GOT3 (cell line): ENCODE data around the gene C20orf144.

Experiments
- DNase-seq: peaks from one replicate; lab custom pipeline; 2025; ENCODE audit warnings: mixed read lengths; lab: John Stamatoyannopoulos, UW

C20orf144 gene

GRCh38 chr20:33650111-33650752 is 11.9 kb upstream of the C20orf144 start:
- no peak for DNase-seq

DNA sequence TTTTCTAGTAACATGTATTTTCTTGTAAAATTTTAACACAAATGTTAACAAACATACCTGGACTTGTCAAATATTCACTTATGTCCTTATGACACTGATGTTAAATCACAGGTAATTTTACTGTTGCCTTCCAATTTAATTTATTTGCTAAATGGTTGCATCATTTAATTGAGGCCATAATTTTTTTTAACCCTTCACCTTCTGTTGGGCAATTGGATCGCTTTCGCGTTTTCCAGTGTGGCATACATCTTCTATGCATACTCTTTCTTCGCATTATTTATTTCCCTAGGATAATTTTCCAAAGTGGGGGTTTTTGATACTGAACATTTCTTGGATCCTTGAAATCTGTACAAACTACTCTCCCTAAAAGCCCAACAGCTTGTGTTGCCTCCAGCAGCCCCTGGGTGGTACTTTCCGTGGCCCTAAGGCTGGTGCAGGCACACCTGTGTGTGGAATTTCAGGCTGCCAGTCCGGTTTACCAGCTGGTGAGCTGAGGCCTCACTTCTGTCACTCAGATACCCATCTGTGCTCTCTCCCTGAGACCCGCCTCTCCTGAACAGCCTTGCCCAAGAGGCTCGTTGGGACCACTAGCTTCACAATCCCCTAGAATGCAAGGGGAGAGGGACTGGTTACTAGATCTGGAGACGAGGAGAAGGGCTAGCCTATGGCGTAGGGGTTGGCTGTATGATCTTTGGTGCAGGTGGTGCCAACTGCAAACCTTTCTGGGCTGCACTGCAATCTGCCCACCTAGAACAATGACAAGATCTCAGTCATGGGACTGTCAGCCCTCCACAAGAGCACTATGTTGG is 11.2 kb upstream of the C20orf144 start:
- DNase-seq: no peak

DNA sequence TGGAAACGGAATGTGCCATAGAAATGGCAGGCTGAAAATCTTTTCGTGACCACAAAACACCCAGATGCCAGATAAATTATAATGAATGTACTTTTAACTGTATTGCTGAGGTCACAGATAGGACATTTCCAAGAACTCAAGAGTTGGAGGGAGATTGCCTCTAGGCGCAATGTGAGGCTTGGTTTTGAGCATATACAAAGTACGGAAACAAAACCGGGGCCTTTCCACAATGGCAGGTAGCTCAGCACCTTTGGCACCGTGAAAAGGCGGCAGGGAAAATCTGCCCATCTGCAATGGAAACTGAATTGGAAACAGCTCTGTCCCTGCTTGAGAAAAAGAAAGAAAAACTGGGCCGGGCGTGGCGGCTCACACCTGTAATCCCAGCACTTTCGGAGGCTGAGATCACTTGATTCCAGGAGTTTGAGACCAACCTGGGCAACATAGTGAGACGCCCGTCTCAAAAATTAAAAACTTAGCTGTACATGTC is 10.5 kb upstream of the C20orf144 start:
- DNase-seq: no peak

DNA sequence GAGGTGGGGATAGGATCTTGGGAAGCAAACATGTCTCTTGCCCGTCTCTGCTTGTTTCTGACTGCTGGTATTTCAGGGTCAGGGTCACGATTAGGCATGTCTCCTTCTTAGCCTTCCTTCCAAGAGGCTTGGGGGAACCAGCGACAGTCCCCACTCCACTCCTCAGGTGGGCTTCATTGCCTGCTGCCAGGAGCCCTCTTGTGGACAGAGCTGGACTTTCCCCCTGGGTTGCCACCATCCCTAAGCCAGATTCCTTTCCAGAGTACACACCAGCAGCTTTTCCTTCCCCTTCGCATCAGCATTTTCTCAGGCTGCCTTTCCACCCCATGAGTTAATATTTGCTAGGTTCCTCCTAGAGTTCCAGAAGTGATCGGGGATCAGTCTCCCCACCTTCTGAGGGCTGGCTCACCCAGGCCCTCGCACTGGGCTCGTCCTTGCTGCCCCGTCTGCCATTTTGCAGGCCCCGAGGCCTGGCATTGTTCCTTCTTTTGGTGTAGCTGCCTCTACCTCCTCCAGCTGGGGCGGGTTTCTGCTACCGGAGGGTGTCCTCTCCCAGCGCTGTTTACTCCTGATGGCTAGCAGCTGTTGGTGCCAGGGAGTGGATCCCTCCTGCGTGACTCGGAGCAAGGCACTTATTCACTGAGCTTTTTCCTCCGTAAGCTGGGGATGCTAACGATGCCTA is 8.8 kb upstream of the C20orf144 start:
- no peak for DNase-seq

DNA sequence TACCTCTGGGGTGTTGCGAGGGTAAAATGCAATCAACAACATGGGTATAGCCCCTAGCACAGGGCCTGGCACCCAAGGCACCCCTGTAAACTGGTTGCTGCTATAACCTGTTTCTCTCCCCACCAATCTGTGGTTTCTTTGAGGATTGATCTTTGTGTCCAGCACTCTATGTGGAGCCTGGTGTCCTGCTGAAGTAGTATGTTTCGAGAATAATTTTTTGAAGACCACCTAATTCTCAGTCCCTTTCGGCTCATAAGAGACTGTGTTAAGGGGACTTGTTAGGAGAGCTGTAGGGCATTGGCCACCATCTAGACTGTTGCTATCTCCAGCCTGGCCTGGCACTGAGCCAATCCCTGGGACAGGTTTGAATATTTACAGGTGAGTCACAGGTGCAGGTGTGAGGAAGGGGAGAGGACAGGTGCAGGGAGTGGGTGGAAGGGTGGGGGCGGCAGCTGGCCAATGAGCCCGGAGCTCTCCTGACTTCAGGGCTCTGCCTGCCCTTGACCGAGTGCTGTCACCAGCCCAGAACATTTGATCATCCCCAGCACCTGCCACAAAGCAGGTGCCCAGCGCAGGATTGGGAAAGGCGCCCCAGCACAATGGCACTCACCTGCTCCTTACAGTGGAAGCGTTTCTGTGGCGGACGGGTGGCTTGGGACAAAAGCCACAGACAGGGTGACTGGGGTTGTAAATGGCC is 8.1 kb upstream of the C20orf144 start:
- no peak for DNase-seq

DNA sequence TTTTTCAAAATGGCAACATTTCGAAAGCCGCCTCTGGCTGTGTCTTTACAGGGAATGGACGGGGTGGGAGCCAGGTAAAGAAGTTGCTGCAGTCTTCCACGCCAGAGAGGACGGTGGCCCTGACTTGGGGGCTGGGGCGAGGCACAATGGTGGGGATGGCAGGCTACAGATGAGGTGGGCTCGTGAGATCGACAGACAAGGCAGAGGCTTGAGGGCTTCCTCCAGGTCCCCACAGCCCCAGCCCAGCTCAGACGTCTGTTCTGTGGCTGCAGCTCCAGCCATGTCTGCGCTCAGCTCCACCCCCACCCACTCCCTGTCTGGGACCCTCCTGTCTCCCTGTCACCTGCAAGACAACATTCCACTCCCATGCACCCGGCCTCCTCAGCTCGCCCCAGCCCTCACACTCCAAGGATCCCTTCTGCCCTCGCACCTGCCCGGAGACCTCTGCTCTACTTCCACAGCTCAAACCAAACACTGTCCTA is 7.4 kb upstream of the C20orf144 start:
- no peak for DNase-seq

GRCh38 chr20:33655164-33655563 is 7.0 kb upstream of the C20orf144 start:
- DNase-seq: no peak

GRCh38 chr20:33656010-33656782 is 5.9 kb upstream of the C20orf144 start:
- no peak for DNase-seq

GRCh38 chr20:33656783-33657703 is 5.1 kb upstream of the C20orf144 start:
- no peak for DNase-seq

GRCh38 chr20:33657704-33658095 is 4.4 kb upstream of the C20orf144 start:
- no peak for DNase-seq

DNA sequence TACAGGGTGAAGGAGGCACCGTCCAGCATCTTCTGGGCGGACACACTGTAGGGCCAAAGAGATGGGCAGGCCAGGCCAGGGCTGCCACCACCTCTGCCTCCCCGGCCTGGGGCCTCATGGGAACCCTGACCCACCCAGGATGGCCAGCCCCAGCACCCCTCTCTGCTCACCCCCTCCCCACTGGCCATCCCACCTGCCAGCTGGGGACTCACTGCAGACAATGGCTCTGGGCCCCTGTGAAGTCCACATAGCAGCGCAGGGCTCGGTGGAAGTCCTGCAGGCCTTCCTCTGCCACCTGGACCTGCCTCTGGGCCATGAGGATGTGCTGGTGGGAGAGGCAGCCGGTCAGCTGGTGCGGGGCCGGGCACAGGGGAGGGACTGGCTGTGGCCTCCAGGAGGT is 3.6 kb upstream of the C20orf144 start:
- DNase-seq: no peak

DNA sequence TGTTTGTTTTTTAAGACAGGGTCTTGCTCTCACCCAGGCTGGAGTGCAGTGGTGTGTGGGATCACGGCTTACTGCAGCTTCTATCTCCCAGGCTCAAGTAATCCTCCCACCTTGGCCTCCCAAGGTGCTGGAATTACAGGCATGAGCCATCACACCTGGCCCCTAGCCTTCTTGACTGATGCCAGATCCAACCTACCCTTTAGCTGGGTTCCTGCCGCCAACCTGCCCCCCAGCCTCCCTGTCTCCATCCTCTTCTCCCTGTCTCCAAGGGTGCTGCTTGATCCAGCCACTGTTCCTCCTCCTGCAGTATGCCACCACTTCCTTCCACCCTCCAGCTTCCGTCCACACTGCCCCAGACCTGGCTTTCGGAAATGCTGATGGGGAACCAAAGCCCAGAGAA is 3.2 kb upstream of the C20orf144 start:
- DNase-seq: no peak

DNA sequence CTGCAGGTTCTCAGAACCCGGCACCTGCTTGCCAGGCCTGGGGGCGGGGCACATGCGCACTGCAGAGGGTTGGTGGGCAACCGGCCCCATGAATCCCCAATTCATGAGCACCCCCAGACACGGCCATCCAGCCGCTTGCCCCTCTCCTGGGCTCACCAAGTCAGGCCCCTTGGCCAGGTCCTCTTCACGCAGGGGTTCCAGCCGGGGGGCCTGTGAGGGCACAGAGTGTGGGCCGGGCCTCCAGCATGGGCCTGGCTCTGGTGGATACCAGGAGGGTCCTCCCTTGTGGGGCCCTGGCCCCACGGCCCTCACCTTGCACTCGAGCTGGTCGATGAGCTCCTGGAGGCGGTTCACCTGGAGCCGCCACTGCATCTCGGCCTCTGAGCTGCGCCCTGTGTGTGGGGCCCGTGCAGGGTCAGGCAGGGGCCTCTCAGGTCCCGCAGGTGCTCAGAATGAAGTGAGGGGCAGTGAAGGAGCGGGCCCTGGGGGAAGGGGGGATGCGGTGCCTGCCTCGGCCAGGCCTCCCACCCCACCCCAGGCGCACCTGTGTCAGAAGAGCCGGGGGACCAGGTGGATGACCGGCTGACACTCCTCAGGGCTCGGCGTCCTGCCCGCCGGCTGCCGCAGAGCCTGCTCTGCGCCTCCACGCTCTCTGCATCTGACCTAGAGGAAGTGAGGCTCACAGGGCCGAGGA is 2.6 kb upstream of the C20orf144 start:
- DNase-seq: no peak

GRCh38 chr20:33660035-33660684 is 2.0 kb upstream of the C20orf144 start:
- no peak for DNase-seq

GRCh38 chr20:33660685-33661058 is 1.5 kb upstream of the C20orf144 start:
- no peak for DNase-seq

DNA sequence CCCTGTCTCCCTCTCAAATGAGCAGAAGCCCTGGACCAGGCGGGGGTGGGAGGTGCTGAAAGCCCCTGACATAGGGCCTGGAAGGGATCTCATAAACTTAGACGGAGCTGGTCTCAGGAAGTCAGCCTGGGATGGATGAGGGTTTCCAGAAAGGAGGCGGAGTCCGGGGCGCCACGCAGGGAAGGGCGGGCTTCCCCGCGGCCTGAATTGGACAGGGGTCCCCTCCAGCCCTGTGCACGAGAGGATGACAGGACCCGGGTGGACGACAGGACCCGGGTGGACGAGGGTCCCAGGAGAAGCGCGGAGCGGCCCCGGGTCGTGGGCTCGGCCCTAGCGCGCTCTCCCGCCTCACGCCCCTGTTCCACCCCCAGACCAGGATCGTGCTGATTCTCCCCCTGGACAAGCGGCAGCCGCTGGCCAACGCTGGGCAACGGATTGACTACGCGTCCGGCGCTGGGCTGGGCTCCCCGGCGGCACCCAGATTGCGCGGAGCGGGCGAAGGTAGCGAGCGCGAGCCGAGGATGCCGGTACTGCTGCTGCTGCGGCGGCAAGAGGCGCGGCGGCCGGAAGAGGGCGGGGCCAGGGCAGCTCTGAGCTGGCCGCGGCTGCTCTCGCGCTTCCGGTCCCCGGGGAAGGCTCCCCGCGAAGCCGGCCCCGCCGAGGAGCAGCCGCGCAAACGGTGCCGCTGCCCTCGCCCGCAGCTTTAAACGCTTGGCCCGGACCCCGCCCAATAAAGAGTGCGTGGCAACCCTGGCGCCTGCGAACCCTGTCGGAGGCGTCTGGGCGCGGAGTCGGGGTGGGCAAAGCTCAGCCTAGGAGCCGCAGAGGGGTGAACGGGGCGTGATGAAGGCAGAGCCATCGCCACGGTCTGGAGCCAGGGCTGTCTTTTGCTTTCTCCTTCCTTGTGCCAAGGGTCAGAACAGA is 1.3 kb downstream of the C20orf144 start:
- peak; percentile 75 for DNase-seq

GRCh38 chr20:33664085-33664761 is 2.1 kb downstream of the C20orf144 start:
- no peak for DNase-seq
